Common myeloid progenitor, CD34-positive (primary cell): Measurements from ENCODE around the gene TTC33.

Experiments
- CTCF ChIA-PET: fragments of 350-600 bp; sonication (Branson Sonifier 250); formaldehyde crosslinking; loops from one replicate; lab custom pipeline; 2021; ENCODE audit warnings: antibody characterized with exemption; lab: Charles Lee
- POLR2A ChIA-PET: fragments of 350-600 bp; sonication (Branson Sonifier 250); formaldehyde crosslinking; loops from one replicate; lab custom pipeline; 2021; ENCODE audit warnings: antibody characterized with exemption; lab: Charles Lee
- DNase-seq, 3 donors: peaks; one replicate each; pipeline versions ENCODE4 v3.0.0 to v3.0.0-alpha.2; 2013
- H3K27ac ChIP-seq, 2 experiments: 1 replicate in 1 of 2; 2 replicates in 1 of 2; pipeline ENCODE4 v1.7.0; 2013; ENCODE audit warnings: inconsistent platforms in 2 of 2, low read length in 2 of 2, mild to moderate bottlenecking in 2 of 2, low read depth in 1 of 2, moderate library complexity in 1 of 2; ENCODE audit not compliant: severe bottlenecking in 2 of 2, insufficient read depth in 1 of 2, poor library complexity in 1 of 2
- H3K27me3 ChIP-seq, 5 experiments: replicated peaks in 2 of 5; 1 replicate in 3 of 5; 2 replicates in 2 of 5; pipeline versions ENCODE4 v1.6.1 to v1.7.0; 2013; ENCODE audit warnings: low read length in 4 of 5, mild to moderate bottlenecking in 2 of 5, moderate library complexity in 2 of 5, inconsistent platforms in 1 of 5; ENCODE audit not compliant: insufficient read depth in 5 of 5, control insufficient read depth in 4 of 5
- H3K36me3 ChIP-seq, 4 experiments: 1 replicate in 2 of 4; 2 replicates in 2 of 4; pipeline versions ENCODE4 v1.6.1 to v1.7.0; 2013; ENCODE audit warnings: low read length in 3 of 4, control low read depth in 1 of 4, mild to moderate bottlenecking in 1 of 4; ENCODE audit not compliant: control insufficient read depth in 4 of 4, insufficient read depth in 4 of 4
- H3K4me1 ChIP-seq, 4 experiments: 1 replicate in 3 of 4; 2 replicates in 1 of 4; pipeline versions ENCODE4 v1.6.1 to v1.7.1; 2013; ENCODE audit warnings: low read length in 3 of 4, mild to moderate bottlenecking in 3 of 4, control low read depth in 1 of 4, inconsistent platforms in 1 of 4, moderate library complexity in 1 of 4; ENCODE audit not compliant: control insufficient read depth in 4 of 4, insufficient read depth in 4 of 4; ENCODE audit errors: control extremely low read depth in 1 of 4
- H3K4me3 ChIP-seq, 7 experiments: 1 replicate in 4 of 7; 2 replicates in 3 of 7; pipeline versions ENCODE4 v1.5.1 to v1.7.0; 2013; ENCODE audit warnings: mild to moderate bottlenecking in 7 of 7, low read length in 6 of 7, moderate library complexity in 6 of 7, inconsistent platforms in 2 of 7, low read depth in 2 of 7, control low read depth in 1 of 7; ENCODE audit not compliant: insufficient read depth in 4 of 7, control insufficient read depth in 1 of 7; ENCODE audit errors: extremely low read depth in 1 of 7
- H3K9me3 ChIP-seq, 5 experiments: 1 replicate in 4 of 5; 2 replicates in 1 of 5; pipeline versions ENCODE4 v1.6.1 to v1.7.1; 2013; ENCODE audit warnings: low read length in 4 of 5, mild to moderate bottlenecking in 2 of 5, inconsistent platforms in 1 of 5, low read depth in 1 of 5, moderate library complexity in 1 of 5; ENCODE audit not compliant: control insufficient read depth in 4 of 5, insufficient read depth in 2 of 5; ENCODE audit errors: control extremely low read depth in 1 of 5
- WGBS: methylation state at CpG from one replicate; pipeline ENCODE4 v1.1.5; 2013; ENCODE audit not compliant: insufficient coverage; 5-methylcytosine and 5-hydroxymethylcytosine counted together

Gene TTC33

DNA sequence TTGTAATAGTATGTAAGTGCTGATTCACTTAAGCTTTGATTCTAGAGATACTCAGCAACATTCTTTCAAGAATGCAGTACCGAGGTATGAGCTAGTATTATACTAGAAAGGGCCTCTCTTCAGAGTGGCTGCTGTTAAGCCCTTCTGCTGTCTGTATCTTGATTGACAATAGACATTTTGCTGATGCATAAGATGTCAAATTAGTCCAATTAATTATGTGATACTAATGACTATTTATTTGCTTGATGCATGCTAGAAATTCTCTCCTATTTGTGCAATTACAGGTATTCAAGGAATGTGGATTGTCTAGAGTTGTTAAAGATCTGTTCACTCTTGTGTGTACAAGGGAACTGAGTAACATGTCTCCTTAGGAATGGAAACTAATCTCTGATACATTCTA, 168.4 kb downstream of the TTC33 start:
- Histone ChIP-seq H3K27ac (no peak overlapping the region), H3K36me3 (no peaks in the 10 kb centered on the region), H3K27me3 (no peaks in the 10 kb centered on the region), H3K4me3 (no peak overlapping the region), H3K4me1 (no peaks in the 10 kb centered on the region), H3K9me3 (no peaks in the 10 kb centered on the region)
- WGBS: 100% methylated on average over 1 of the region's 1 CpG
- no peak for DNase-seq
- ChIA-PET CTCF (interaction anchor here (0.9 to 1.5 kb wide), 2 partner anchors 8 to 12 kb away, joined by 3 to 4 read pairs; no protein-coding TSS in a partner anchor), POLR2A (no interaction called here)

DNA sequence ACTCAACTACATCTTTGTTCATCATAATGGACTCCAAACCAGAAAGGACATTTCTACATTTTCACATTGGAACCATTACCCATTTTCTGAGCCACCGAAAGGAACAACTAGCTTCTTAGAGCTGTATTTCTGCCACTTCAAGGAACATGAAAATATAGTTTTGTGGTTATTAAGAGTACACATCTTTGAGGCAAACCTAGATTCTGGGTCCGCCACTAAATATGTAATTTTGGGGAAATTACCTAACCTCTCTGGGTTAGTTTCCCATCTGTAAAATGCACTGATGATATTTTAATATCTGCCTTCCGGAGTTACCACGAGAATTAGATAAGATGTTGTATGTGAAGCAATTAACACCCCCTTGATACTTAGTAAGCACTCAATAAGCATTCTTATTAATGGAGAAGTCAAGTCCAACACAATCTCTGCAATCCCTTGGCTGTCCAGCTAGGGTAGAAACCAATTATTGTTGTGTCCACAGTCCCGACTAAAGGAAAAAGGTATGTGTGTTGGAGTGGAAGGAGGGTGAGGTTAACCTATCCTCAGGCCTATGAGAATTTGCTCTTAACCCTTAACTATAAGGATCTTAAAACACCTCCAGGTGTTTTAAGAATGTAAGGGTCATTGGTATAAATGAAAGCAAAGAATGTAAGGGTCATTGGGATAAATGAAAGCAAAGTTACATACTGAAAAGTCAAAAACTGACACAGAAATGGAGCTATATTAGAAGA, 170.1 kb downstream of the TTC33 start:
- CTCF ChIA-PET: interaction anchor here (1.5 kb wide), 1 partner anchor 13 kb away, joined by 3 read pairs; no protein-coding TSS in a partner anchor
- no peak overlapping the region for H3K27ac ChIP-seq
- H3K4me1 ChIP-seq: no peaks in the 10 kb centered on the region
- WGBS: no CpG with 5 or more reads among the region's 5 CpGs
- H3K36me3 ChIP-seq: no peaks in the 10 kb centered on the region
- no peak for DNase-seq
- no peaks in the 10 kb centered on the region for H3K27me3 ChIP-seq
- POLR2A ChIA-PET: no interaction called here
- H3K9me3 ChIP-seq: no peaks in the 10 kb centered on the region
- no peak overlapping the region for H3K4me3 ChIP-seq

DNA sequence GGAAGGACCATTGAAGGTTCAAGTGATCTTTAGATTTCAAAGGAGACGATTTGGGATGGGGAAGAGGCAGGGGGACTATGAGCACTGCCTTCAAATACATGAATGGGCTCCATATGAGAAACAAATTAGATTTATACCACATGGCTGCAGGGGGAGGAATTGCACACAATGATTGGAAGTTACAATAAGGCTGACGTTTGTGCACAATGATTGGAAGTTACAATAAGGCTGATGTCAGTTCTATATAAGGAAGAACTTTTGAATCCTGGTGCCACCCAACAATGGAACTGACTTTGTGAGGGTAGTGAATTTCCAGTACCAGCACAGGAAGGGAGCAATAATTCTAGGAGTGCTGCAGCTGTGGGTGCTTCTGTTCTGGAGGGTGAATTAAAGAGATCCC, 171.7 kb downstream of the TTC33 start:
- peaks cover 0 to 3% (median 0%) of the 10 kb centered on the region in 4 experiments for H3K4me1 ChIP-seq
- H3K27me3 ChIP-seq: no peaks in the 10 kb centered on the region
- CTCF ChIA-PET: no interaction called here
- H3K36me3 ChIP-seq: no peaks in the 10 kb centered on the region
- no peak overlapping the region for H3K27ac ChIP-seq
- H3K4me3 ChIP-seq: no peak overlapping the region
- POLR2A ChIA-PET: no interaction called here
- no peaks in the 10 kb centered on the region for H3K9me3 ChIP-seq
- no peak for DNase-seq
- WGBS: 86% methylated on average over 2 of the region's 2 CpGs

DNA sequence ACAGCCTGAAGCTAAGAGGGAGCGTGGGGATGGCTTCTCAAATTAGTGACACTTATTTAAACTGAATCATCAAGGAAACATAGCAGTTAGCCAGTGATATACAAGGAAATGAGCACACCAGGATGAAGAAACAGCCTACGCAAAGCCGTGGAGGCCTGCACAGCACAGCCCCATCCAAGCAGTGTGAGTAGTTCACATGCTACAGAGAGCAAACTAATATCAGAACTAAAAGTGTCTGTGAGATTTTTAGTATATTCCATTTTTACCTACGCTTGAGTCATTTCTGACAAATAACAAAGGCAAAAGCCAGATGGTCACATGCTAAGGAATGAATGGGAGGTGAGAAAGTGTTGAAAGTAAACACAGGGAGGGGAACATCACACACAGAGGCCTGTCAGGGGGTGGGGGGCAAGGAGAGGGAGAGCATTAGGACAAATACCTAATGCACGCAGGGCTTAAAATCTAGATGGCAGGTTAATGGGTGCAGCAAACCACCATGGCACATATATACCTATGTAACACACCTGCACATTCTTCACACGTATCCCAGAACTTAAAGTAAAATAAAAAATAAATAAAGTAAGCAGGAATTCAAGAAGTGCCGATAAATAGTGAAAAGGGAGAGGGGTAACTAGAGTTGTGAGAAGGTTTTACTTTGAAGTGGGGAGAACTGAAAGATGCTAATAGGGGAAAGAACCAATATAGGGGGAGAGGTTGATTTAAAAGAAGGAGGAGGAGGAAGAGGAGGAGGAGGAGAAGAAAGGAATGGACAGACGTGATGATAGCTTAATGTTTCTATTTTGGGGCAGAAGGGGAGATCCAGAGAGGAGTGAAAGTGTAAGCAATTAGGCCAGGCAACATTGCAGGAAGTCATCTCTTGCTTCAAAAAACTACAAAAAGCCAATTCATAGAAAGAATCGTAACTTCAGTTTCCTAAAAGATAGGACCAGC, 177.0 kb downstream of the TTC33 start:
- no peak overlapping the region for H3K4me3 ChIP-seq
- DNase-seq: no peak
- ChIA-PET CTCF (interaction anchor here (0.8 kb wide), 1 partner anchor 9 kb away, joined by 4 read pairs; no protein-coding TSS in a partner anchor), POLR2A (interaction anchor here (0.5 kb wide), 1 partner anchor 9 kb away, joined by 3 read pairs; no protein-coding TSS in a partner anchor)
- H3K9me3 ChIP-seq: no peaks in the 10 kb centered on the region
- H3K36me3 ChIP-seq: no peaks in the 10 kb centered on the region
- WGBS: 83% methylated on average over 5 of the region's 9 CpGs
- no peak overlapping the region for H3K27ac ChIP-seq
- peaks cover 0 to 3% (median 0%) of the 10 kb centered on the region in 4 experiments for H3K4me1 ChIP-seq
- H3K27me3 ChIP-seq: no peaks in the 10 kb centered on the region

DNA sequence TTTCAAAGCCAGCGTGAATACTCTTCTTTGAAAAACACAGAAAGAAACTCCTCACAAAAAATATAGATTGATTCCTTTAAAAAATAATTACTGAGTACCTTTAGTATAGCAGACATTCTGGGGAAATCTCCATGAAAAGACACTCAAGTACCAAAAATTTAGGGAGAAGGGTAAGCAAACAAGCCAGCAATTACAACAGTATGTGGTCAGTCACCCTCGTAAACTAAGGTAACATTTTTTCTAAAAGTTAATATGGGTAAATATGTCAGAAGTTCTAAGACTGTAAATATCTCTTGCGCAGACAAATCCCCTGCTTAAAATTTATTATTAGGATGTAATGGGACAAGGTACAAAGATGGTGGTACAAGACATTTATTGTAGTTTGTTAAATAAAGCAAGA, 178.0 kb downstream of the TTC33 start:
- Histone ChIP-seq H3K36me3 (no peaks in the 10 kb centered on the region), H3K9me3 (no peaks in the 10 kb centered on the region), H3K27ac (no peak overlapping the region), H3K27me3 (no peaks in the 10 kb centered on the region), H3K4me1 (peaks cover 0 to 3% (median 0%) of the 10 kb centered on the region in 4 experiments), H3K4me3 (no peak overlapping the region)
- 83% methylated on average over 1 of the region's 3 CpGs for WGBS
- ChIA-PET CTCF (no interaction called here), POLR2A (no interaction called here)
- no peak for DNase-seq

DNA sequence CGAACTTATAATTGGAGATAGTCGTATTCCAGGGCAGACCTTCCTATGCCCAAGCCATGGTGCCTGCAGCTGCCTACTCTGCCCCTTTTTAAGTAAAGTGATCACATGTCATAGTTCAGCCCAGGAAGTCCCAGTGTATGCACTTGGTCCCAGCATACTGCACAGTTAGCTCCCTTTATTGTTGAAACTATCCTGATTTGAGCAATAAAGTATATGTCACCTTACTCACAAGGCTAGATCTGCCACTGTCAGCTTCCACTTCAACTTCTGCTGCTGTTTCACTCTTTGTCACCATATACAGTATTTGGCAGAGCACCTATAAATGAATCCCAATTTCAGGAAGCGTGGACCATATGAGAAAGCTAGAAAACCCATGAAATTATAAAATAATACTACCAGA, 179.8 kb downstream of the TTC33 start:
- WGBS: 96% methylated on average over 2 of the region's 3 CpGs
- no peaks in the 10 kb centered on the region for H3K9me3 ChIP-seq
- peaks cover 0 to 3% (median 0%) of the 10 kb centered on the region in 4 experiments for H3K4me1 ChIP-seq
- H3K27ac ChIP-seq: no peak overlapping the region
- no peak overlapping the region for H3K4me3 ChIP-seq
- DNase-seq: no peak
- POLR2A ChIA-PET: no interaction called here
- CTCF ChIA-PET: no interaction called here
- no peaks in the 10 kb centered on the region for H3K36me3 ChIP-seq
- H3K27me3 ChIP-seq: no peaks in the 10 kb centered on the region

DNA sequence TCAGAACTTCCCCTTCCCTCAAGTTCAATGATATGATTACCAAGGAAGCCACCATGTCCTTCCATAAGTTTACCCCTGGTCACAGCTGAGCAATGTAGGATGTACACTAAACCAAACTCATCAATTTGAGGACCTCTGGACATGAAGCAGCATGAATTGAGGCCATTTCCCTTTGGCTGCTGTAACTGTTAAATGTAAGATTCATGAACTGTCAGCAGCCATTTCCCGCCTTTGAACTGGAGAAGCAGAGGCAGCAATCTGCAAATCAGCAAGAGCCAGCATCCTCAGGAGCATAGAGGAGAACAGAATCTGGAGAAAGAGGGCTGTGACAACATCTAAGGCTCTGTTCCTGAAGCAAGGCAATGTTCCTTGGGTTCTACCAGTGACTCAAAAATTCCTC, 180.3 kb downstream of the TTC33 start:
- Histone ChIP-seq H3K36me3 (no peaks in the 10 kb centered on the region), H3K27ac (no peak overlapping the region), H3K4me1 (peaks cover 0 to 3% (median 0%) of the 10 kb centered on the region in 4 experiments), H3K4me3 (no peak overlapping the region), H3K27me3 (no peaks in the 10 kb centered on the region), H3K9me3 (no peaks in the 10 kb centered on the region)
- no peak for DNase-seq
- ChIA-PET CTCF (no interaction called here), POLR2A (no interaction called here)
- 88% methylated on average over 1 of the region's 1 CpG for WGBS
